Right ventricle myocardium superior (tissue), 1 donor: Measurements from ENCODE around the gene GALNTL6. TPM values are rescaled to one million over a fixed set of nuclear protein-coding genes. Genes with fewer than 3 reads are reported as not detected.
"Not testable (repeated sequence)": the region's sequence is repeated elsewhere in the genome, so short reads cannot be mapped to it uniquely, and the experiment has no call there.

ENCODE experiments used
- ATAC-seq: fragments of 200-7000 bp; cut with Tn5 transposase; one replicate; pipeline ENCODE4 v1.9.1; 2020; ENCODE audit warnings: mild to moderate bottlenecking; ENCODE audit not compliant: poor library complexity
- DNase-seq: peaks from one replicate; pipeline ENCODE4 v3.0.0-alpha.2; 2020
- intact Hi-C: fragments of 100-400 bp; cut with DNase I; formaldehyde crosslinking; loops from one replicate; pipeline ENCODE4 v1.11.2; 2022
- total RNA-seq: library from RNA; stranded (reverse); fragmentation: NEBNext Ultra II Directional; extraction: Animal tissue kit (Norgen Biotek cat#: 25700); gene quantifications from one replicate; pipeline ENCODE4 v1.2.1, GENCODE V29; 2021
- donor health status: DM: no; HTN: yes; CAD: no; lungs with severe emphysema.

The GALNTL6 gene
- total RNA-seq, 1 donor from 2014 or later: not detected

GRCh38 chr4:172897046-172897445 is 1083.8 kb downstream of the GALNTL6 start:
- no peak for ATAC-seq
- DNase-seq: no peak
- intact Hi-C loops: no loop called here

- ATAC-seq (no peak), DNase-seq (no peak)
- intact Hi-C loops: no loop called here
These were observed 1085.5 kb downstream of the GALNTL6 start for GRCh38 chr4:172898715-172899114.

GRCh38 chr4:172899861-172900260 is 1086.7 kb downstream of the GALNTL6 start:
- ATAC-seq (no peak), DNase-seq (no peak)
- intact Hi-C loops: no loop called here

GRCh38 chr4:172900900-172901299 is 1087.7 kb downstream of the GALNTL6 start:
- DNase-seq (no peak), ATAC-seq (no peak)
- intact Hi-C loops: no loop called here

GRCh38 chr4:172912468-172912867 is 1099.3 kb downstream of the GALNTL6 start:
- DNase-seq, ATAC-seq, intact Hi-C loops: not testable (repeated sequence)

- DNase-seq, ATAC-seq, intact Hi-C loops: not testable (repeated sequence)
These were observed 1104.2 kb downstream of the GALNTL6 start for GRCh38 chr4:172917403-172917802.

- ATAC-seq (no peak), DNase-seq (no peak)
- intact Hi-C loops: no loop called here
These were observed 1106.1 kb downstream of the GALNTL6 start for GRCh38 chr4:172919269-172919668.

- DNase-seq: no peak
- intact Hi-C loops: no loop called here
- ATAC-seq: no peak
These were observed 1114.1 kb downstream of the GALNTL6 start for GRCh38 chr4:172927096-172927814.

GRCh38 chr4:172928347-172928746 is 1115.1 kb downstream of the GALNTL6 start:
- intact Hi-C loops: no loop called here
- no peak for DNase-seq
- ATAC-seq: no peak

GRCh38 chr4:172938072-172938829 is 1125.0 kb downstream of the GALNTL6 start:
- DNase-seq (no peak), ATAC-seq (no peak)
- intact Hi-C loops: no loop called here

- no peak for ATAC-seq
- no peak for DNase-seq
- intact Hi-C loops: no loop called here
These were observed 1125.7 kb downstream of the GALNTL6 start for GRCh38 chr4:172938870-172939269.

GRCh38 chr4:172942840-172943239 is 1129.6 kb downstream of the GALNTL6 start:
- ATAC-seq: no peak
- intact Hi-C loops: no loop called here
- DNase-seq: no peak

GRCh38 chr4:172945611-172946010 is 1132.4 kb downstream of the GALNTL6 start:
- DNase-seq: no peak
- ATAC-seq: no peak
- intact Hi-C loops: no loop called here

- no peak for DNase-seq
- no peak for ATAC-seq
- intact Hi-C loops: no loop called here
These were observed 1133.3 kb downstream of the GALNTL6 start for GRCh38 chr4:172946503-172946902.

GRCh38 chr4:172947594-172947993 is 1134.4 kb downstream of the GALNTL6 start:
- no peak for ATAC-seq
- no peak for DNase-seq
- intact Hi-C loops: no loop called here

- intact Hi-C loops: no loop called here
- DNase-seq (no peak), ATAC-seq (peak; percentile 57)
These were observed 1137.8 kb downstream of the GALNTL6 start for GRCh38 chr4:172950990-172951389.

- no peak for DNase-seq
- intact Hi-C loops: no loop called here
- no peak for ATAC-seq
These were observed 1138.7 kb downstream of the GALNTL6 start for GRCh38 chr4:172951679-172952451.

GRCh38 chr4:172953896-172954568 is 1140.8 kb downstream of the GALNTL6 start:
- DNase-seq: no peak
- no peak for ATAC-seq
- intact Hi-C loops: no loop called here

- DNase-seq, intact Hi-C loops, ATAC-seq: not testable (repeated sequence)
These were observed 1143.1 kb downstream of the GALNTL6 start for GRCh38 chr4:172956340-172956739.
